ENCODE data around the gene SMOC2. TPM values are rescaled to one million over a fixed set of nuclear protein-coding genes. Genes with fewer than 3 reads are reported as not detected.

SMOC2 gene
- total and polyA plus RNA-seq, 2 donors from 2014 or later, result 6.5 to 13.1 TPM

GRCh38 chr6:168558686-168559085 lies 117.7 kb downstream of the SMOC2 start:
- intact Hi-C loops (cut with DNase I), result no loop called here
- no peak for DNase-seq
- H3K9me3 ChIP-seq (ENCODE audit: control insufficient read depth in 2 of 3, insufficient read depth in 1 of 3, low read length in 3 of 3), result no peaks in the 10 kb centered on the region
- no peak overlapping the region for H3K27ac ChIP-seq (ENCODE audit: low read depth in 2 of 2, low read length in 2 of 2)
- no peak overlapping the region for H3K9ac ChIP-seq (ENCODE audit: low read length in 3 of 3)
- FAIRE-seq, result no peak
- H3K4me3 ChIP-seq (ENCODE audit: low read length in 3 of 3), result no peak overlapping the region
- peaks cover 3% of the 10 kb centered on the region for H3K27me3 ChIP-seq (ENCODE audit: control insufficient read depth, insufficient read depth, low read length)
- no peak for TF ChIP-seq CTCF (IDR thresholded peaks at IDR 0.05; ENCODE audit: borderline replicate concordance, extremely low read depth, insufficient read depth)
- H3K36me3 ChIP-seq (ENCODE audit: control insufficient read depth in 2 of 3, insufficient read depth in 3 of 3, low read length in 3 of 3), result no peaks in the 10 kb centered on the region
- H3K4me1 ChIP-seq (ENCODE audit: control insufficient read depth in 2 of 3, insufficient read depth in 2 of 3, low read depth in 1 of 3, low read length in 3 of 3), result peaks cover 0 to 2% (median 0%) of the 10 kb centered on the region in 3 donors

- peaks cover 3% of the 10 kb centered on the region for H3K27me3 ChIP-seq (ENCODE audit: control insufficient read depth, insufficient read depth, low read length)
- H3K27ac ChIP-seq (ENCODE audit: low read depth in 2 of 2, low read length in 2 of 2), result no peak overlapping the region
- no peaks in the 10 kb centered on the region for H3K9me3 ChIP-seq (ENCODE audit: control insufficient read depth in 2 of 3, insufficient read depth in 1 of 3, low read length in 3 of 3)
- no peak overlapping the region for H3K4me3 ChIP-seq (ENCODE audit: low read length in 3 of 3)
- TF ChIP-seq CTCF (IDR thresholded peaks at IDR 0.05; ENCODE audit: borderline replicate concordance, extremely low read depth, insufficient read depth), result no peak
- peaks cover 0 to 2% (median 0%) of the 10 kb centered on the region in 3 donors for H3K4me1 ChIP-seq (ENCODE audit: control insufficient read depth in 2 of 3, insufficient read depth in 2 of 3, low read depth in 1 of 3, low read length in 3 of 3)
- FAIRE-seq (no peak), DNase-seq (no peak)
- no peaks in the 10 kb centered on the region for H3K36me3 ChIP-seq (ENCODE audit: control insufficient read depth in 2 of 3, insufficient read depth in 3 of 3, low read length in 3 of 3)
- intact Hi-C loops (cut with DNase I), result no loop called here
- no peak overlapping the region for H3K9ac ChIP-seq (ENCODE audit: low read length in 3 of 3)
These were observed 118.7 kb downstream of the SMOC2 start for GRCh38 chr6:168559574-168560098.

- Histone ChIP-seq H3K9me3 (ENCODE audit: control insufficient read depth in 2 of 3, insufficient read depth in 1 of 3, low read length in 3 of 3) (no peaks in the 10 kb centered on the region), H3K9ac (ENCODE audit: low read length in 3 of 3) (no peak overlapping the region), H3K27me3 (ENCODE audit: control insufficient read depth, insufficient read depth, low read length) (peaks cover 3% of the 10 kb centered on the region), H3K4me3 (ENCODE audit: low read length in 3 of 3) (no peak overlapping the region), H3K4me1 (ENCODE audit: control insufficient read depth in 2 of 3, insufficient read depth in 2 of 3, low read depth in 1 of 3, low read length in 3 of 3) (peaks cover 0 to 2% (median 0%) of the 10 kb centered on the region in 3 donors), H3K36me3 (ENCODE audit: control insufficient read depth in 2 of 3, insufficient read depth in 3 of 3, low read length in 3 of 3) (no peaks in the 10 kb centered on the region), H3K27ac (ENCODE audit: low read depth in 2 of 2, low read length in 2 of 2) (no peak overlapping the region)
- intact Hi-C loops (cut with DNase I), result no loop called here
- no peak for TF ChIP-seq CTCF (IDR thresholded peaks at IDR 0.05; ENCODE audit: borderline replicate concordance, extremely low read depth, insufficient read depth)
- DNase-seq (no peak), FAIRE-seq (no peak)
These were observed 119.1 kb downstream of the SMOC2 start for GRCh38 chr6:168560126-168560525.
